IMR-90 (cell line): ENCODE results near the gene GPR107. TPM values are rescaled to one million over a fixed set of nuclear protein-coding genes. Genes with fewer than 3 reads are reported as not detected.

ENCODE experiments used
- ATAC-seq: fragments of 200-7000 bp; cut with Tn5 transposase; 2 replicates; pipeline ENCODE4 v1.9.1; 2020; ENCODE audit warnings: low read depth, mild to moderate bottlenecking, moderate library complexity
- BruUV-seq: library from RNA; stranded (reverse); fragments of 400-500 nt; replicated peaks from 2 replicates; lab custom pipeline; 2021; lab: Mats Ljungman, UMichigan
- CTCF ChIA-PET: fragments of 300-600 bp; formaldehyde crosslinking; extraction: SDS; loops from one replicate; lab custom pipeline; 2021; ENCODE audit warnings: antibody characterized with exemption; lab: Yijun Ruan, JAX
- POLR2A ChIA-PET: fragments of 300-600 bp; sonication (Branson Sonifier 250); formaldehyde crosslinking; loops from one replicate; lab custom pipeline; 2022; ENCODE audit warnings: antibody characterized with exemption; ENCODE audit not compliant: unreplicated experiment; lab: Charles Lee
- DNase-seq: peaks from one replicate; pipeline ENCODE4 v3.0.0; 2013
- H2AFZ ChIP-seq: replicated peaks from 2 replicates; pipeline ENCODE3; 2013; ENCODE audit warnings: low read length, mild to moderate bottlenecking; ENCODE audit not compliant: poor library complexity
- H2AK5ac ChIP-seq: 2 replicates; pipeline ENCODE4 v1.6.1; 2013; ENCODE audit warnings: low read depth, low read length, inconsistent platforms
- H2AK9ac ChIP-seq: replicated peaks from 2 replicates; pipeline ENCODE3; 2013; ENCODE audit warnings: mild to moderate bottlenecking, low read depth, low read length, moderate library complexity; ENCODE audit not compliant: poor library complexity
- H2BK120ac ChIP-seq: 2 replicates; pipeline ENCODE4 v1.6.1; 2013; ENCODE audit warnings: low read depth, low read length, inconsistent platforms
- H2BK15ac ChIP-seq: 3 replicates; pipeline ENCODE4 v1.6.1; 2013; ENCODE audit warnings: low read depth, low read length, inconsistent platforms
- H2BK20ac ChIP-seq: 2 replicates; pipeline ENCODE4 v1.6.1; 2013; ENCODE audit warnings: low read depth, mild to moderate bottlenecking, inconsistent platforms, low read length, moderate library complexity
- H2BK5ac ChIP-seq: 2 replicates; pipeline ENCODE4 v1.6.1; 2013; ENCODE audit warnings: mild to moderate bottlenecking, low read depth, low read length, inconsistent platforms; ENCODE audit not compliant: poor library complexity, severe bottlenecking
- H3K14ac ChIP-seq: replicated peaks from 2 replicates; pipeline ENCODE4 v1.6.1; 2013; ENCODE audit warnings: low read depth, low read length, inconsistent platforms
- H3K18ac ChIP-seq: 2 replicates; pipeline ENCODE4 v1.6.1; 2013; ENCODE audit warnings: low read depth, low read length, control low read depth
- H3K23ac ChIP-seq: 2 replicates; pipeline ENCODE4 v1.6.1; 2013; ENCODE audit warnings: low read depth, low read length, inconsistent platforms
- H3K27ac ChIP-seq: 2 replicates; pipeline ENCODE4 v1.5.1; 2013; ENCODE audit warnings: mild to moderate bottlenecking, control low read depth, low read length; ENCODE audit not compliant: insufficient read depth
- H3K27me3 ChIP-seq: 2 replicates; pipeline ENCODE4 v1.6.1; 2013; ENCODE audit warnings: low read length; ENCODE audit not compliant: control insufficient read depth, insufficient read depth
- H3K36me3 ChIP-seq: 2 replicates; pipeline ENCODE4 v1.6.1; 2013; ENCODE audit warnings: low read length, mixed read lengths; ENCODE audit not compliant: control insufficient read depth, insufficient read depth
- H3K4ac ChIP-seq: 2 replicates; pipeline ENCODE4 v1.6.1; 2013; ENCODE audit warnings: low read depth, low read length, inconsistent platforms
- H3K4me1 ChIP-seq: 2 replicates; pipeline ENCODE4 v1.6.1; 2013; ENCODE audit warnings: low read length, mixed read lengths; ENCODE audit not compliant: control insufficient read depth, insufficient read depth
- H3K4me2 ChIP-seq: 2 replicates; pipeline ENCODE4 v1.6.1; 2013; ENCODE audit warnings: low read depth, mild to moderate bottlenecking, control low read depth, low read length, moderate library complexity
- H3K4me3 ChIP-seq: 2 replicates; pipeline ENCODE4 v1.5.1; 2013; ENCODE audit warnings: low read depth, mild to moderate bottlenecking, control low read depth, low read length, moderate library complexity; ENCODE audit not compliant: insufficient read depth
- H3K56ac ChIP-seq: 2 replicates; pipeline ENCODE4 v1.6.1; 2013; ENCODE audit warnings: low read length, inconsistent platforms; ENCODE audit not compliant: insufficient read depth; ENCODE audit errors: extremely low read depth
- H3K79me1 ChIP-seq, 2 experiments: 2 replicates each; pipeline ENCODE4 v1.6.1; 2013; ENCODE audit warnings: low read length in 2 of 2, inconsistent platforms in 1 of 2, low read depth in 1 of 2
- H3K9ac ChIP-seq: 2 replicates; pipeline ENCODE4 v1.6.1; 2013; ENCODE audit warnings: low read depth, low read length, control low read depth
- H3K9me1 ChIP-seq: 2 replicates; pipeline ENCODE4 v1.6.1; 2013; ENCODE audit warnings: low read length, inconsistent platforms; ENCODE audit not compliant: insufficient read depth
- H3K9me3 ChIP-seq: 2 replicates; pipeline ENCODE4 v1.6.1; 2013; ENCODE audit warnings: low read length; ENCODE audit not compliant: control insufficient read depth, insufficient read depth
- H4K20me1 ChIP-seq: 2 replicates; pipeline ENCODE4 v1.6.1; 2013; ENCODE audit warnings: low read length, inconsistent platforms; ENCODE audit not compliant: insufficient read depth
- H4K5ac ChIP-seq: 2 replicates; pipeline ENCODE4 v1.6.1; 2013; ENCODE audit warnings: mild to moderate bottlenecking, low read depth, low read length, control low read depth
- H4K8ac ChIP-seq, 2 experiments: 2 replicates each; pipeline ENCODE4 v1.6.1; 2013; ENCODE audit warnings: low read depth in 2 of 2, low read length in 2 of 2, control low read depth in 1 of 2, inconsistent platforms in 1 of 2
- H4K91ac ChIP-seq: 2 replicates; pipeline ENCODE4 v1.6.1; 2013; ENCODE audit warnings: low read depth, low read length, inconsistent platforms; ENCODE audit not compliant: insufficient read depth
- BHLHE40 ChIP-seq: fragments of 150-350 bp; IDR thresholded peaks from 2 replicates; pipeline ENCODE4 v1.6.1; 2016; ENCODE audit warnings: mild to moderate bottlenecking, low read depth, low read length
- CEBPB ChIP-seq: IDR thresholded peaks from 2 replicates; pipeline ENCODE4 v1.6.1; 2012; ENCODE audit warnings: low read depth, low read length, improper control_type of control experiment
- CHD1 ChIP-seq: IDR thresholded peaks from 2 replicates; pipeline ENCODE4 v1.6.1; 2012; ENCODE audit warnings: low read depth, low read length, improper control_type of control experiment
- FOS ChIP-seq: fragments of 150-350 bp; IDR thresholded peaks from 2 replicates; pipeline ENCODE4 v1.6.1; 2016; ENCODE audit warnings: low read depth, low read length
- MAZ ChIP-seq: IDR thresholded peaks from 2 replicates; pipeline ENCODE4 v1.6.1; 2012; ENCODE audit warnings: low read depth, mild to moderate bottlenecking, low read length, improper control_type of control experiment, moderate library complexity, borderline replicate concordance
- MXI1 ChIP-seq: IDR thresholded peaks from 2 replicates; pipeline ENCODE4 v1.6.1; 2012; ENCODE audit warnings: low read depth, mild to moderate bottlenecking, low read length, moderate library complexity, borderline replicate concordance
- RAD21 ChIP-seq: IDR thresholded peaks from 2 replicates; pipeline ENCODE4 v1.6.1; 2012; ENCODE audit warnings: low read length, improper control_type of control experiment
- RFX5 ChIP-seq: IDR thresholded peaks from 2 replicates; pipeline ENCODE4 v1.8.0; 2012; ENCODE audit warnings: low read depth, mild to moderate bottlenecking, low read length, moderate library complexity
- SMC3 ChIP-seq: fragments of 150-350 bp; IDR thresholded peaks from 2 replicates; pipeline ENCODE4 v1.6.1; 2016; ENCODE audit warnings: low read depth, mild to moderate bottlenecking, antibody characterized with exemption, low read length, moderate library complexity
- WGBS, 2 experiments: methylation state at CpG; one replicate each; pipeline versions ENCODE4 v1.1.5 to v1.1.7; 2013; ENCODE audit warnings: missing lambda C conversion rate in 2 of 2; ENCODE audit not compliant: insufficient read length in 1 of 2; ENCODE audit errors: extremely low coverage in 2 of 2; 5-methylcytosine and 5-hydroxymethylcytosine counted together
- dilution Hi-C: fragments of 300-500 bp; cut with HindIII; formaldehyde crosslinking; loops from one replicate; pipeline ENCODE4 v1.14.3; 2018; ENCODE audit warnings: low sequenced_read_pairs; ENCODE audit not compliant: unreplicated experiment
- in situ Hi-C: fragments of 300-500 bp; cut with MboI; formaldehyde crosslinking; loops from 3 replicates; pipeline ENCODE4 v1.14.3; 2019; ENCODE audit warnings: low sequenced_read_pairs, inconsistent platforms, mixed read lengths
- intact Hi-C: fragments of 100-400 bp; cut with micrococcal nuclease; formaldehyde crosslinking; loops from 2 replicates; pipeline ENCODE4 v1.10.0; 2022
- polyA plus RNA-seq, 3 experiments: library from polyadenylated mRNA; depleted of rRNA; stranded (reverse); fragments of >200 nt; gene quantifications; 2 replicates each; pipeline ENCODE4 v1.2.3, GENCODE V29; 2012; ENCODE audit warnings: low replicate concordance in 1 of 3
- total RNA-seq: library from RNA; depleted of rRNA; stranded (reverse); fragments of >200 nt; gene quantifications from 2 replicates; pipeline ENCODE4 v1.2.3, GENCODE V29; 2012
- TF ChIP-seq, protein P1 (sequence below): fragments of 150-350 bp; IDR thresholded peaks from 2 replicates; pipeline ENCODE4 v1.6.1; 2016; ENCODE audit warnings: low read depth, mild to moderate bottlenecking, low read length, moderate library complexity, borderline replicate concordance
- TF ChIP-seq, protein P2 (sequence below): conservative IDR thresholded peaks from 2 replicates; pipeline ENCODE4 v1.5.1; 2012; ENCODE audit warnings: mild to moderate bottlenecking, low read depth, low read length, improper control_type of control experiment

Gene GPR107
- total and polyA plus RNA-seq, 2 of the 4 experiments (the other 2 are of a cell fraction): 16.7 to 21.6 TPM

GRCh38 chr9:130107234-130107861 lies 53.6 kb downstream of the GPR107 start (continued):
- TF ChIP-seq, protein P1, sequence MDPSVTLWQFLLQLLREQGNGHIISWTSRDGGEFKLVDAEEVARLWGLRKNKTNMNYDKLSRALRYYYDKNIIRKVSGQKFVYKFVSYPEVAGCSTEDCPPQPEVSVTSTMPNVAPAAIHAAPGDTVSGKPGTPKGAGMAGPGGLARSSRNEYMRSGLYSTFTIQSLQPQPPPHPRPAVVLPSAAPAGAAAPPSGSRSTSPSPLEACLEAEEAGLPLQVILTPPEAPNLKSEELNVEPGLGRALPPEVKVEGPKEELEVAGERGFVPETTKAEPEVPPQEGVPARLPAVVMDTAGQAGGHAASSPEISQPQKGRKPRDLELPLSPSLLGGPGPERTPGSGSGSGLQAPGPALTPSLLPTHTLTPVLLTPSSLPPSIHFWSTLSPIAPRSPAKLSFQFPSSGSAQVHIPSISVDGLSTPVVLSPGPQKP: no peak

- Histone ChIP-seq H2BK20ac (no peak overlapping the region), H3K79me1 (peaks cover 14 to 18% of the 10 kb centered on the region in 2 experiments), H4K5ac (no peak overlapping the region), H3K9me1 (no peaks in the 10 kb centered on the region; the same call in 1 of the 2 replicates), H2BK15ac (no peak overlapping the region), H3K4me3 (no peak overlapping the region), H2BK5ac (no peak overlapping the region), H3K27me3 (no peaks in the 10 kb centered on the region), H3K4me1 (peaks cover 15% of the 10 kb centered on the region), H2BK120ac (no peak overlapping the region), H3K56ac (no peak overlapping the region), H3K23ac (0 out of 2 replicates have a peak overlapping the region, but pooled peaks have one; percentile 20), H3K27ac (no peak overlapping the region), H2AK9ac (no peak overlapping the region), H3K14ac (peak overlapping the region; percentile 15; the same call in 1 of the 2 replicates), H4K91ac (no peak overlapping the region), H4K8ac (no peak overlapping the region), H3K4ac (no peak overlapping the region), H2AK5ac (no peak overlapping the region), H4K20me1 (peaks cover 14% of the 10 kb centered on the region), H3K36me3 (peaks cover 37% of the 10 kb centered on the region), H3K9me3 (no peaks in the 10 kb centered on the region), H3K4me2 (no peak overlapping the region), H3K18ac (no peak overlapping the region), H3K9ac (no peak overlapping the region), H2AFZ (no peak overlapping the region)
- dilution Hi-C loops: loop anchor here (25.0 kb wide), 1 partner anchor 129 kb away; no protein-coding TSS in a partner anchor
- ChIA-PET CTCF (interaction anchor here (0.7 to 2.0 kb wide), 5 partner anchors 12 to 138 kb away, joined by 3 to 7 read pairs (median 3); no protein-coding TSS in a partner anchor), POLR2A (no interaction called here)
- no CpG with 5 or more reads among the region's 2 CpGs for WGBS, 2 experiments
- ATAC-seq: no peak
- intact Hi-C loops: loop anchor here (1.0 to 5.0 kb wide), 6 partner anchors 65 to 574 kb away; no protein-coding TSS in a partner anchor
- in situ Hi-C loops: loop anchor here (25.0 kb wide), 2 partner anchors 129 to 554 kb away; partner anchors contain the start of gene PRDM12
- BruUV-seq: no TSS peak
- no peak for DNase-seq
- no peak for TF ChIP-seq MXI1
- TF ChIP-seq BHLHE40: no peak
- TF ChIP-seq, protein P2, sequence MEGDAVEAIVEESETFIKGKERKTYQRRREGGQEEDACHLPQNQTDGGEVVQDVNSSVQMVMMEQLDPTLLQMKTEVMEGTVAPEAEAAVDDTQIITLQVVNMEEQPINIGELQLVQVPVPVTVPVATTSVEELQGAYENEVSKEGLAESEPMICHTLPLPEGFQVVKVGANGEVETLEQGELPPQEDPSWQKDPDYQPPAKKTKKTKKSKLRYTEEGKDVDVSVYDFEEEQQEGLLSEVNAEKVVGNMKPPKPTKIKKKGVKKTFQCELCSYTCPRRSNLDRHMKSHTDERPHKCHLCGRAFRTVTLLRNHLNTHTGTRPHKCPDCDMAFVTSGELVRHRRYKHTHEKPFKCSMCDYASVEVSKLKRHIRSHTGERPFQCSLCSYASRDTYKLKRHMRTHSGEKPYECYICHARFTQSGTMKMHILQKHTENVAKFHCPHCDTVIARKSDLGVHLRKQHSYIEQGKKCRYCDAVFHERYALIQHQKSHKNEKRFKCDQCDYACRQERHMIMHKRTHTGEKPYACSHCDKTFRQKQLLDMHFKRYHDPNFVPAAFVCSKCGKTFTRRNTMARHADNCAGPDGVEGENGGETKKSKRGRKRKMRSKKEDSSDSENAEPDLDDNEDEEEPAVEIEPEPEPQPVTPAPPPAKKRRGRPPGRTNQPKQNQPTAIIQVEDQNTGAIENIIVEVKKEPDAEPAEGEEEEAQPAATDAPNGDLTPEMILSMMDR: no peak
- TF ChIP-seq MAZ: no peak
- TF ChIP-seq CHD1: no peak
- TF ChIP-seq FOS: no peak
- TF ChIP-seq CEBPB: no peak
- no peak for TF ChIP-seq RFX5
- TF ChIP-seq, protein P1: no peak
- TF ChIP-seq SMC3: no peak
- TF ChIP-seq RAD21: no peak
These were observed 54.2 kb downstream of the GPR107 start for GRCh38 chr9:130107955-130108354.
